Spinal cord (tissue), 10 donors: Measurements from ENCODE around the gene ZIC1. TPM values are rescaled to one million over a fixed set of nuclear protein-coding genes. Genes with fewer than 3 reads are reported as not detected.

Source experiments
- DNase-seq, 6 donors: peaks; one replicate each; pipeline versions ENCODE4 v3.0.0 to v3.0.0-alpha.2; 2013 to 2015; ENCODE audit warnings: low spot score in 6 of 6, low read depth in 4 of 6
- H3K27ac ChIP-seq: one replicate; pipeline ENCODE4 v1.5.1; 2013; ENCODE audit warnings: low read depth, low read length, control low read depth
- H3K27me3 ChIP-seq: one replicate; pipeline ENCODE4 v1.6.1; 2013; ENCODE audit warnings: low read length; ENCODE audit not compliant: control insufficient read depth, insufficient read depth
- H3K36me3 ChIP-seq: one replicate; pipeline ENCODE4 v1.6.1; 2013; ENCODE audit warnings: low read length; ENCODE audit not compliant: control insufficient read depth, insufficient read depth
- H3K4me1 ChIP-seq: one replicate; pipeline ENCODE4 v1.6.1; 2013; ENCODE audit warnings: low read length; ENCODE audit not compliant: control insufficient read depth, insufficient read depth
- H3K4me3 ChIP-seq: one replicate; pipeline ENCODE4 v1.5.1; 2013; ENCODE audit warnings: low read depth, low read length, control low read depth
- H3K9me3 ChIP-seq: one replicate; pipeline ENCODE4 v1.6.1; 2013; ENCODE audit warnings: low read length; ENCODE audit not compliant: control insufficient read depth, insufficient read depth
- WGBS: methylation state at CpG from one replicate; pipeline ENCODE4 v1.1.5; 2013; ENCODE audit warnings: missing lambda C conversion rate; ENCODE audit not compliant: insufficient coverage; 5-methylcytosine and 5-hydroxymethylcytosine counted together
- polyA plus RNA-seq, 2 donors: library from polyadenylated mRNA; unstranded; fragments of 120-200 nt; gene quantifications; one replicate each; pipeline ENCODE4 v1.2.1, GENCODE V29; 2013; ENCODE audit not compliant: insufficient read length in 2 of 2
- total RNA-seq, 2 donors: library from RNA; depleted of rRNA in 1 of 2; stranded (reverse); fragments of 120-200 nt in 1 of 2; fragments of >200 nt in 1 of 2; gene quantifications; one replicate each; pipeline versions ENCODE4 v1.2.3 to v1.2.4, GENCODE V29; 2013 to 2014
- donor health status: healthy.

Gene ZIC1
- total and polyA plus RNA-seq, 4 donors: 87.2 to 514 (median 243) TPM

DNA sequence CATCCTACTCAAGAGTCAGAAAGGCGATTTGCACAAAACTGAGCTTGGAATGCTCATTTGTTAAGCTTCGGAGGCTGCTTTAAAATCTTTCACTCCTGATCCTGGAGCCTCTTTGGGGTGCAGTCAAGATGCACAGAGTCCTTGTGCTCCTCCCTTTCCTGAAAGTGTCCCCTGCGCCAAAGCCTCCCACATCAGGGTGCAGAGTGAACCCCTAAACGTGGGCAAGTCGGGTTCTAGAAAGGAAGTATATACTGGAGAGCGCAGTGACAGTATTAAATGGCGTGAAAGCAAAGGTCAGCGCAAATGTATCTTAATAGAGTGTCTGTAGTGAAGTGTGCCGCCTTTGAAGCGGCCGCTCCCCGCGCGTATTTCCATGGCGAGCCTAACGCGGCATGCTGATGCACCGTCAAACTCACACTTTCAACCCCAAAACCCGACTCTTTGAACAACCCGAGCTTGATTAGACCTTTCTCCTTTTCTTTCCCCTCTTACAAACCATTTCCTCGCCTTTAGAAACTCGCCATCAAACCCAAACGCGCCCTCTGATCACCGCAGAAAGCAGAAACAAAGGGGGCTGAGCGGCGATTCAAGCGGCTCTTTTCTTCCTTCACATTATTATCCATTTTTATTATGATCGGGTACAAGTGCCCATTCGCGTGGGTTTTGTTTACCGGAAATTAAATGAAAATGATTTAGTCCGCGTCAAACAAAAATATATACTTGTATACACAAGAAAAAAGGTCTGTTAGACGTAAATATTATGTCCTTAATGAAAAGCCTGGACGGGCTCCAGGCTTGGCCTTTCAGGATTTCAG lies 21.1 kb upstream of the ZIC1 start:
- H3K9me3 ChIP-seq: no peaks in the 10 kb centered on the region
- H3K36me3 ChIP-seq: peaks cover 6% of the 10 kb centered on the region
- peaks cover 47% of the 10 kb centered on the region for H3K4me1 ChIP-seq
- WGBS: 12% methylated on average over 22 of the region's 36 CpGs
- peak in 2 of 6 donors; percentile 61 to 73 for DNase-seq
- H3K27ac ChIP-seq: peak overlapping the region; percentile 98
- H3K4me3 ChIP-seq: peak overlapping the region; percentile 33
- H3K27me3 ChIP-seq: peaks cover 100% of the 10 kb centered on the region

DNA sequence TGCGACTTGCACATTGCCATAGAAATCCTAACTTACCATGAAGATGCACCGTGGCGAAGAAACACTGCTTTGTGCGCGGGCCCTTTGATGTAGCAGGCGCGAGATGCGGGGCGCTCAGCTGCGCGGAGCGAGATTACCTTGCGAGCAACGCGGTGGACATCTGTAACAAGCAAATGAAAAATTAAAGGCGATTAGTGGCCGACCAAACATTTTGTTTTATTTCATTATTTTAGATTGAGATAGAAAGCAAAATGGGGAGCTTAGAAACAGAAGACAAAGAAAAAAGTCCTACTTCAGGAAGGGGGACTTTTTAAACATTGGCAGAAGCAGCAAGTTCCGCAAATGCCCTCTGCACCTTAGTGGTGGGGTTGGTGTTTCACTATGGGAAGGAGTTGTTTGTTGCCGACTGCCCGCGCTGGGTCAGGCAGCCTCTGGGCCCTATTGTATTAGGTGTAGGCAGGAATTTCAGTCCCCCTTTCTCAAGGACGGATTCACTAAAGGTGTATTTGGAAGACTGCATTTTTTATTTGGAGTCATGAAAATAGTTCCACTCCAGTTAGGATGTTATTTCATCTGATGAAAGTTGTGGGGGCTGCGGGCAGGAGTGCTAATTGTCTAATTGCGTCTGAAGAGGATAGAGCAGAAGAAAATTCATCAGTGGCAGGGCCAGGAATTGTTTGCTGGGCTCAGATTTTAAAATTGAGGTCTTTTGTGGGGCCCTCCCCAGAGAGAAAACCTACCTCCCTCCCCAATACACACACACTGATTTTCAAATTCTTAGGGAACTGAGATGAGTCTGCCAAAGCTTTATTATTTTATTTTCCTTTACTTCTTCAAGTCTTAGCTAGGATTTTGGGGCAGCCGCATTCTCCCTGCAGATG lies 20.2 kb upstream of the ZIC1 start:
- Histone ChIP-seq H3K9me3 (no peaks in the 10 kb centered on the region), H3K27me3 (peaks cover 100% of the 10 kb centered on the region), H3K27ac (peak overlapping the region; percentile 98), H3K4me1 (peaks cover 54% of the 10 kb centered on the region), H3K4me3 (peak overlapping the region; percentile 33), H3K36me3 (peaks cover 10% of the 10 kb centered on the region)
- 18% methylated on average over 23 of the region's 25 CpGs for WGBS
- peak in 2 of 6 donors; percentile 73 to 86 for DNase-seq

DNA sequence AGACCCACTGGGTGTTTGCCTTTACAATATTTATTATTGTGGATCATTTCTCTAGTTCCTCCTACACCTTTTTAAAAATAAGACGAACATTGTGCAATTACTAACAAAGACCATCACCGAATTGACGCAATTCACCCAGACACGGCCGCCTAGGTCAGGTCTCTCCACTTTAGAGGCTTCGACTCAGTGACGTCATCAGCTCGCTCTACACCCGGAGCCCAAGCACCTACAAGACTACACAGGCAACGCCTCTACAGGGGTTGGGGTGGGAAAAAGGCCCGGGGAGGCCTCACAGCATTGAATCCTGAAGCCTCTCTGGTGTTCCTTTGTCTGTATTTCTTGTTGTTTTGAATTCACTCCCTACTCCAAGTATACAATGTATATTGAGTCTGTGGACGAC lies 19.4 kb upstream of the ZIC1 start:
- Histone ChIP-seq H3K27me3 (peaks cover 100% of the 10 kb centered on the region), H3K4me1 (peaks cover 51% of the 10 kb centered on the region), H3K36me3 (peaks cover 10% of the 10 kb centered on the region), H3K27ac (peak overlapping the region; percentile 98), H3K4me3 (peak overlapping the region; percentile 57), H3K9me3 (no peaks in the 10 kb centered on the region)
- peak in 2 of 6 donors; percentile 69 to 85 for DNase-seq
- 50% methylated on average over 5 of the region's 12 CpGs for WGBS

GRCh38 chr3:147390589-147391569 lies 18.3 kb upstream of the ZIC1 start:
- H3K36me3 ChIP-seq: peaks cover 11% of the 10 kb centered on the region
- 14% methylated on average over 64 of the region's 77 CpGs for WGBS
- peaks cover 100% of the 10 kb centered on the region for H3K27me3 ChIP-seq
- no peaks in the 10 kb centered on the region for H3K9me3 ChIP-seq
- H3K27ac ChIP-seq: peak overlapping the region; percentile 98
- peaks cover 52% of the 10 kb centered on the region for H3K4me1 ChIP-seq
- peak in 2 of 6 donors; percentile 76 to 89 for DNase-seq
- H3K4me3 ChIP-seq: peak overlapping the region; percentile 57

- Histone ChIP-seq H3K36me3 (peaks cover 17% of the 10 kb centered on the region), H3K9me3 (no peaks in the 10 kb centered on the region), H3K27me3 (peaks cover 100% of the 10 kb centered on the region), H3K4me3 (peak overlapping the region; percentile 57), H3K4me1 (peaks cover 63% of the 10 kb centered on the region), H3K27ac (peak overlapping the region; percentile 98)
- DNase-seq: peak in 2 of 6 donors; percentile 85 to 93
- under 1% methylated on average over 47 of the region's 51 CpGs for WGBS
These were observed 17.2 kb upstream of the ZIC1 start for GRCh38 chr3:147391781-147392624.

GRCh38 chr3:147392625-147392946 lies 16.6 kb upstream of the ZIC1 start:
- Histone ChIP-seq H3K27ac (peak overlapping the region; percentile 98), H3K4me3 (peak overlapping the region; percentile 57), H3K9me3 (no peaks in the 10 kb centered on the region), H3K36me3 (peaks cover 17% of the 10 kb centered on the region), H3K27me3 (peaks cover 100% of the 10 kb centered on the region), H3K4me1 (peaks cover 68% of the 10 kb centered on the region)
- WGBS: 3% methylated on average over 14 of the region's 15 CpGs
- DNase-seq: no peak

GRCh38 chr3:147393261-147393942 lies 15.8 kb upstream of the ZIC1 start:
- peak overlapping the region; percentile 98 for H3K27ac ChIP-seq
- DNase-seq: peak in 3 of 6 donors; percentile 30 to 82 (median 79)
- under 1% methylated on average over 45 of the region's 54 CpGs for WGBS

More at GRCh38 chr3:147393261-147393942, 15.8 kb upstream of the ZIC1 start:
- H3K4me3 ChIP-seq: peak overlapping the region; percentile 57
- no peaks in the 10 kb centered on the region for H3K9me3 ChIP-seq
- peaks cover 100% of the 10 kb centered on the region for H3K27me3 ChIP-seq
- peaks cover 68% of the 10 kb centered on the region for H3K4me1 ChIP-seq
- H3K36me3 ChIP-seq: peaks cover 17% of the 10 kb centered on the region
